Lower leg skin (tissue), 3 donors: ENCODE measurements around the gene GLUL.

ENCODE experiments used
- POLR2A ChIP-seq, 2 donors: fragments of 450-650 bp; IDR thresholded peaks; one replicate each; pipeline ENCODE4 v1.6.1; 2016 to 2017; ENCODE audit warnings: antibody characterized with exemption in 2 of 2, mild to moderate bottlenecking in 1 of 2, moderate library complexity in 1 of 2
- TF ChIP-seq, protein P1 (sequence below), 3 donors: fragments of 450-650 bp; IDR thresholded peaks; one replicate each; pipeline ENCODE4 v1.5.1; 2016; ENCODE audit warnings: antibody characterized with exemption in 3 of 3, mild to moderate bottlenecking in 3 of 3, moderate library complexity in 2 of 3

DNA sequence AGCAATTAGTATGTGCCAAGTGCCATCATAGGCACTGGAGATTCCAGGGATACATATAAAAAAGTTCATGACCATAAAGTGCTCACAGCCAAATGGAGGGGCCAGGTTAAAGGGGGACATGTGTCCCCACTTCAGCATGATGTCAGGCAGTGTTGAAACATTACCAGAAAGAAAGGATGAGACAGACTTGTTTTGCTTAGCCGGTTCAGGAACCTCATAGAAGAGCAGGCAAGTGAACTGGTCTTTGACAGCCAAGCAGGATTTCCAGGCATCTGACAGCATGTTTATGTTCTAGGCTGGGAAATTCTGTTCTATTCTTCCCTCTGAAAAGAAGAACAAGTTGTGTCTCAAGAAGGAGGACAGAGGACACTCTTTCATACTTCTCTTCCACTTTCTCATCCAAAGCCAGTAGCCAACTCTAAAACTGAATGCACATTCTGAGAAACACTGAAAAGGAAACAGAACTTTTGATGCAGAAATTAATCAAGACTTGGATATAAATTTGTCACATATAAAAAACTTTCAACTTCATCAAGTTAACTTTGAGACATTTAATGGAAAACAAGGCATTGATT lies 39.7 kb downstream of the GLUL start:
- TF ChIP-seq, protein P1, sequence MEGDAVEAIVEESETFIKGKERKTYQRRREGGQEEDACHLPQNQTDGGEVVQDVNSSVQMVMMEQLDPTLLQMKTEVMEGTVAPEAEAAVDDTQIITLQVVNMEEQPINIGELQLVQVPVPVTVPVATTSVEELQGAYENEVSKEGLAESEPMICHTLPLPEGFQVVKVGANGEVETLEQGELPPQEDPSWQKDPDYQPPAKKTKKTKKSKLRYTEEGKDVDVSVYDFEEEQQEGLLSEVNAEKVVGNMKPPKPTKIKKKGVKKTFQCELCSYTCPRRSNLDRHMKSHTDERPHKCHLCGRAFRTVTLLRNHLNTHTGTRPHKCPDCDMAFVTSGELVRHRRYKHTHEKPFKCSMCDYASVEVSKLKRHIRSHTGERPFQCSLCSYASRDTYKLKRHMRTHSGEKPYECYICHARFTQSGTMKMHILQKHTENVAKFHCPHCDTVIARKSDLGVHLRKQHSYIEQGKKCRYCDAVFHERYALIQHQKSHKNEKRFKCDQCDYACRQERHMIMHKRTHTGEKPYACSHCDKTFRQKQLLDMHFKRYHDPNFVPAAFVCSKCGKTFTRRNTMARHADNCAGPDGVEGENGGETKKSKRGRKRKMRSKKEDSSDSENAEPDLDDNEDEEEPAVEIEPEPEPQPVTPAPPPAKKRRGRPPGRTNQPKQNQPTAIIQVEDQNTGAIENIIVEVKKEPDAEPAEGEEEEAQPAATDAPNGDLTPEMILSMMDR (IDR thresholded peaks at IDR 0.05) = no peak
- TF ChIP-seq POLR2A (IDR thresholded peaks at IDR 0.05) = no peak
